ENCODE measurements around the gene DHRS4L2.
A peak's percentile ranks its signal among the peaks of the same experiment; 100 is the strongest.
"Not testable (repeated sequence)": the region's sequence is repeated elsewhere in the genome, so short reads cannot be mapped to it uniquely, and the experiment has no call there.

Gene DHRS4L2

GRCh38 chr14:24020520-24020919 is 31.8 kb downstream of the DHRS4L2 start:
- not testable (repeated sequence) for H4K20me1 ChIP-seq (ENCODE audit: low read depth, low read length); H3K9me2 ChIP-seq (replicated peaks; ENCODE audit: insufficient read depth, low read length); H3K9me3 ChIP-seq (ENCODE audit: insufficient read depth, low read length); H3K36me3 ChIP-seq (ENCODE audit: low read length); H3K4me2 ChIP-seq (ENCODE audit: low read depth, low read length, poor library complexity, severe bottlenecking); H3K27me3 ChIP-seq (ENCODE audit: low read length); H3F3A ChIP-seq (ENCODE audit: insufficient read depth); H2AFZ ChIP-seq (ENCODE audit: low read depth, low read length, severe bottlenecking); H3K79me2 ChIP-seq (ENCODE audit: insufficient read depth, low read length); H3K4me3 ChIP-seq (ENCODE audit: insufficient read depth, low read length, poor library complexity, severe bottlenecking); H3K27ac ChIP-seq (ENCODE audit: low read depth, low read length); H3K9ac ChIP-seq (ENCODE audit: low read length)

- H3K79me2 ChIP-seq (ENCODE audit: insufficient read depth, low read length); H3K27ac ChIP-seq (ENCODE audit: low read depth, low read length); H3K9me2 ChIP-seq (replicated peaks; ENCODE audit: insufficient read depth, low read length); H3K4me3 ChIP-seq (ENCODE audit: insufficient read depth, low read length, poor library complexity, severe bottlenecking); H4K20me1 ChIP-seq (ENCODE audit: low read depth, low read length); H3F3A ChIP-seq (ENCODE audit: insufficient read depth); H3K4me2 ChIP-seq (ENCODE audit: low read depth, low read length, poor library complexity, severe bottlenecking); H3K9ac ChIP-seq (ENCODE audit: low read length); H3K9me3 ChIP-seq (ENCODE audit: insufficient read depth, low read length); H3K27me3 ChIP-seq (ENCODE audit: low read length); H3K36me3 ChIP-seq (ENCODE audit: low read length); H2AFZ ChIP-seq (ENCODE audit: low read depth, low read length, severe bottlenecking): not testable (repeated sequence)
Measured at GRCh38 chr14:24024939-24025418, 36.2 kb downstream of the DHRS4L2 start.

GRCh38 chr14:24029687-24030086 is 41.0 kb downstream of the DHRS4L2 start:
- H2AFZ ChIP-seq (ENCODE audit: low read depth, low read length, severe bottlenecking); H3K36me3 ChIP-seq (ENCODE audit: low read length); H3K27ac ChIP-seq (ENCODE audit: low read depth, low read length); H3K4me2 ChIP-seq (ENCODE audit: low read depth, low read length, poor library complexity, severe bottlenecking); H3K4me3 ChIP-seq (ENCODE audit: insufficient read depth, low read length, poor library complexity, severe bottlenecking); H3K9ac ChIP-seq (ENCODE audit: low read length); H3K9me3 ChIP-seq (ENCODE audit: insufficient read depth, low read length); H3K79me2 ChIP-seq (ENCODE audit: insufficient read depth, low read length); H4K20me1 ChIP-seq (ENCODE audit: low read depth, low read length); H3K9me2 ChIP-seq (replicated peaks; ENCODE audit: insufficient read depth, low read length); H3F3A ChIP-seq (ENCODE audit: insufficient read depth); H3K27me3 ChIP-seq (ENCODE audit: low read length): not testable (repeated sequence)

GRCh38 chr14:24031331-24031730 is 42.6 kb downstream of the DHRS4L2 start:
- H3F3A ChIP-seq (ENCODE audit: insufficient read depth); H3K4me2 ChIP-seq (ENCODE audit: low read depth, low read length, poor library complexity, severe bottlenecking); H3K9me2 ChIP-seq (replicated peaks; ENCODE audit: insufficient read depth, low read length); H3K36me3 ChIP-seq (ENCODE audit: low read length); H3K27me3 ChIP-seq (ENCODE audit: low read length); H3K27ac ChIP-seq (ENCODE audit: low read depth, low read length); H3K9me3 ChIP-seq (ENCODE audit: insufficient read depth, low read length); H2AFZ ChIP-seq (ENCODE audit: low read depth, low read length, severe bottlenecking); H3K9ac ChIP-seq (ENCODE audit: low read length); H3K4me3 ChIP-seq (ENCODE audit: insufficient read depth, low read length, poor library complexity, severe bottlenecking); H3K79me2 ChIP-seq (ENCODE audit: insufficient read depth, low read length); H4K20me1 ChIP-seq (ENCODE audit: low read depth, low read length): not testable (repeated sequence)

GRCh38 chr14:24032727-24033418 is 44.1 kb downstream of the DHRS4L2 start:
- Histone ChIP-seq H4K20me1 (ENCODE audit: low read depth, low read length) (no peaks in the 10 kb centered on the region), H3K4me2 (ENCODE audit: low read depth, low read length, poor library complexity, severe bottlenecking) (no peak overlapping the region)

GRCh38 chr14:24035769-24036168 is 47.0 kb downstream of the DHRS4L2 start:
- H3K9me2 ChIP-seq (replicated peaks; ENCODE audit: insufficient read depth, low read length); H4K20me1 ChIP-seq (ENCODE audit: low read depth, low read length); H3K9me3 ChIP-seq (ENCODE audit: insufficient read depth, low read length); H3K27me3 ChIP-seq (ENCODE audit: low read length); H3K27ac ChIP-seq (ENCODE audit: low read depth, low read length); H3F3A ChIP-seq (ENCODE audit: insufficient read depth); H3K79me2 ChIP-seq (ENCODE audit: insufficient read depth, low read length); H3K36me3 ChIP-seq (ENCODE audit: low read length): not testable (repeated sequence)
- Histone ChIP-seq H3K9ac (ENCODE audit: low read length) (peak overlapping the region; percentile 68; the same call in 1 of the 2 replicates), H3K4me3 (ENCODE audit: insufficient read depth, low read length, poor library complexity, severe bottlenecking) (peak overlapping the region; percentile 51), H2AFZ (ENCODE audit: low read depth, low read length, severe bottlenecking) (peak overlapping the region; percentile 91), H3K4me2 (ENCODE audit: low read depth, low read length, poor library complexity, severe bottlenecking) (peak overlapping the region; percentile 61)

More at GRCh38 chr14:24032727-24033418, 44.1 kb downstream of the DHRS4L2 start:
- Histone ChIP-seq H3K36me3 (ENCODE audit: low read length) (no peaks in the 10 kb centered on the region), H3K27ac (ENCODE audit: low read depth, low read length) (no peak overlapping the region), H3K9me3 (ENCODE audit: insufficient read depth, low read length) (peaks cover 5% of the 10 kb centered on the region; the same call in 1 of the 2 replicates), H3K79me2 (ENCODE audit: insufficient read depth, low read length) (no peaks in the 10 kb centered on the region), H3K27me3 (ENCODE audit: low read length) (no peaks in the 10 kb centered on the region), H3K9me2 (replicated peaks; ENCODE audit: insufficient read depth, low read length) (no peaks in the 10 kb centered on the region), H3K9ac (ENCODE audit: low read length) (no peak overlapping the region), H3F3A (ENCODE audit: insufficient read depth) (no peaks in the 10 kb centered on the region), H3K4me3 (ENCODE audit: insufficient read depth, low read length, poor library complexity, severe bottlenecking) (no peak overlapping the region), H2AFZ (ENCODE audit: low read depth, low read length, severe bottlenecking) (no peak overlapping the region)
- TF ChIP-seq EZH2phosphoT487 (conservative IDR thresholded peaks at IDR 0.05; ENCODE audit: low read length) (no peak), CTCF (IDR thresholded peaks at IDR 0.05; ENCODE audit: insufficient read depth, low read length, poor library complexity, severe bottlenecking) (no peak)

Data from SU-DHL-6 (cell line).